NCI-H1930 (cell line): Measurements from ENCODE around the gene RIT2.

Experiments used
- DNase-seq, 2 experiments: peaks; one replicate each; lab custom pipeline; 2025; lab: John Stamatoyannopoulos, UW

The RIT2 gene

DNA sequence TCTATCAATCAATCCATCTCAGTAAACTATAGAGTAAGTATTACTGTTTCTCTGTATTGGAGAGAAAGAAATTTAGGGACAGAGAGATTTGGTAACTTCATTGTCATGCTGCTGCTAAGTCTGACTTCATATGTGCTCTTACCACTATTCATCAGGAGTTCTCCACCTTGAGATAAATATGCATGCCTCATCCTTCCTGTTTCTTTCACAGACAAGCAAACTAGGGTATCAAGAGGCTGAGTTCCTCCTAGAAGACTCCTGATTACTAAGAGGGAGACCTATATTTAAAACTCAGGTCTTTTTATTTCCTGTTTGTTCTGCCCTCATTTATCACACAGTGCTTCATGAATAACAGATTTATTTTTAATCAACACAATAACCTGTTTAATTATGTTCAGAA, 34.1 kb downstream of the RIT2 start:
- no peak for DNase-seq

DNA sequence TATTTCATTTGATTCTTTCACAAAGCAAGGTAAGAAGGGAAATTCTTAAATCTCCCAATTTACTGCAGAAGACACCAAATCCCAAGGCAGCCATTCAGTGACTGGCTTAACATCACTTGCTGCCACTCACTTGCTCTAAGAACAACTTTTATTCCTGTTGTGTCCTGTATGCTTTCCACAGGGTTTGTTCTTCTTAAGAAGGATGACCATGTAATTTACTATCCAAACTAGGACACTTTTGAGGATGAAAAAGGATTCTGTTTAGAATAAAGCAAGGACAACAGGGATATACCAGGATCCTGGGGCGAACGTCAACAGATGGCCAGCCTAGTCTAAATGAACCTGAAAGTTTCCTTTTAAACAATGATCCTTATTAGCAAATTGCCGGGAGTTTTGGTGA, 34.8 kb downstream of the RIT2 start:
- no peak for DNase-seq

DNA sequence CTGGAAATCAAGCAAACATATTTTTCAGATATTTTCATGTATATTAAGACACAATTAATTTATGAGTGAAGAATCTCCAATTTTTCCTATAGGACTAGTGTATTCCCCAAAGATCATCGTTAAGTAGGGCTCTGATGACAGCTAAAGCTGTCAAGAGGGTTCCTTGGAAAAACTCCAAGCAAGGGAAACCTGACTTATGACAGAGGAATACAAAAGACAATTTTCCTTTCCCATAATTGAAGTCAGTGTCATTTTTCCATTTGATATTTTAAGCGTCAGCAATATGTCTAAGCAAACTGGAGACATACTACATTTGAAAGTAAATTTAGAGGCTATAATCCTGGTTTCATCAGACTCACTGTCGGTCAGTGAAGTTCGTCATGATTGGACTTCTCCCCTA, 36.1 kb downstream of the RIT2 start:
- DNase-seq = no peak

DNA sequence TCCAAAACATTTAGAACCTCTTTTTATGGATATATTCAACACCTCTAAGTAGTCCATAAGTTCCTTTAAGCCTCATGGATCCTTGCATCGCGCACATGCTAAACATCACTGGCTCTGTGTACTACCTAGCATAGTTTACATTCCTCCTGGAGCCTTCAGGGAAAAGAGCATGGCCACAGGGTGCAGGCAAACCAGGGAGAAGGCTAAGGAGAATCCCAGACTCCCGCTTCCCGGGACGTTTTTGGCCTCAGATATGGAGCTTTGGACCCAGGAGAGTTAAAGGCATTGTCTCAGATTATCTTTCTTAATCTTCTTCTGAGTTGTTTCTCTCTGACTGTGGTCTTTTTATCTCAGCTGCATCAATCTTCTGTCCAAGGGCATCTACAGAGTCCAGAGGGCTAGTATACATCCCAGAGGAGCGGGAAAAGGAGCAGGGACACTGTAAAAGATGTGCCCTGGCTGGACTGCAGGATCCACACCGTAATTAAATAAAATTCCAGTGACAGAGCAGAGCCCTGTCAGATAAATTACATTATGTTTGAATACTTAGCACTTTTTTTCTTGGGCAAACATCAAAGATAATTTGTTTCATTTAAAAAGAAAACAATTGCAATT, 36.9 kb downstream of the RIT2 start:
- DNase-seq = peak in 1 of 2 experiments; percentile 11

DNA sequence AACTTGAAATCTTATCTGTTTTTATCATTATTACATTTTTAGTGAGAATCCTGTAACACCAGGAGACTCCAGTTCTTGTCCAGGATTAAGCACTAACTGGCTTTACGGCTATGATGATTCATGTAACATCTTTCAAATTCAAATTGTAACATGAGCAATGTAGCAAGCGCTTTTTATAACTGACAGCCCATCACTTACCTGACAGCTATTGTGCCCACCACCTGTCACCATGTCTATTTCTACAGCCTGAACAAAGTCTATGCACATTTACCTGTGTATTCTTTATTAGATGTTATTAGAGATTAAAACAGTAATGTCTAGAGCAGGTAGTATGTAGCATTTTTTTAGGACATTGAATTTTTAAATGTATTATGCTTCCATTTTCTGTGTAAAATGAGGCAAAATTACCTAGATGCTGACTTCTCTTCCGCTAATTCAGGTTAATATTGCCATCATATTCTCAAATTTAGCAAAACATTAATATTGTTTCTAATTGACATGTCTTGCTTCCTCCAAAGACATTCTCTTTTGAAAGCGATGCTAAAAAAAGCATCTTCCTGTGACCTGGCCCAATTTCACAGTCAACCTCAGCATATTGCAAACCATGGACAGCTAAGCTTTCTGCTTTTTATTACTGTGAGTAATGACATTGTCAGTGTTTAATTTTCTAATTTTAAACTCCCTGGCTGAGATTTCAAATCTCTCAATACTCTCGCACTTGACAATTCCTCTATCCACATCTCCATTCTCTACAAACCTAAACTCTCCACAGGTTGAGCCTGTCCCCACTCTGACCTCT, 37.8 kb downstream of the RIT2 start:
- DNase-seq = no peak

DNA sequence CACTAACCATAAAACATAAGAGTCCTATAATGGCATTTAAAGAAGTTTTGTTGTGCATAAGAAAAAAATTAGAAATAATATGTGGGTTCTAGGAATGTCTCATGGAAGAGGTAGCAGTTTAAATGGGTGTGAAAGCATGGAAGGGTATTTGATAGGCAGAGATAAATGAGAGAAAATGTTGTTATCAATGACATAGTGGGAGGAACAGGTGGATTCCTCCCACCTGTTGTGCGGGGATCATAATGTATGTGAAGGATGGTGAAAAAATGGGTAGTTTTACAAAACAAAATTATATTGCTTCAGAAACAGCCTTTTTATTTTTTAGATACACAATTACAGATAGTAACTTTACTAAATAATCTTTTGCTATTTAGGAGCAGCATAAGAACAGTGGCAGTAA, 41.7 kb downstream of the RIT2 start:
- no peak for DNase-seq

DNA sequence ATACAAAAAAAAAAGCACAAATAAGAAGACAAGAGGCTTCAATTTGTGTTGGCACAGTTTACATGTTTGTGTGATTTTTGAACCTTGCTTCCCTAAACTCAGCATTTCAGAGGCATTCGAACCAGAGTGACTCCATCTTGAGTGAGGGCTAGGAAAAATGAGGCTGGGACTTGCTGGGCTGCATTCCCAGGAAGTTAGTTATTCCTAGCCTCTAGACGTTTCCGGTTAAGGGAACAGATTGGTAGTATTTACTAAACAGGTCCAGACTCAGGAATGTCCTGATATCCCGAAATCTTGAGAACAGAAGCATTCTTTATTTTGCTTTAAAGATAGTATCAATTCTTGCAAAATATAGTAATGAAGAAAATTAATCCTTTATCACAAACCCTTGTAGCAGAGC, 46.7 kb downstream of the RIT2 start:
- no peak for DNase-seq

DNA sequence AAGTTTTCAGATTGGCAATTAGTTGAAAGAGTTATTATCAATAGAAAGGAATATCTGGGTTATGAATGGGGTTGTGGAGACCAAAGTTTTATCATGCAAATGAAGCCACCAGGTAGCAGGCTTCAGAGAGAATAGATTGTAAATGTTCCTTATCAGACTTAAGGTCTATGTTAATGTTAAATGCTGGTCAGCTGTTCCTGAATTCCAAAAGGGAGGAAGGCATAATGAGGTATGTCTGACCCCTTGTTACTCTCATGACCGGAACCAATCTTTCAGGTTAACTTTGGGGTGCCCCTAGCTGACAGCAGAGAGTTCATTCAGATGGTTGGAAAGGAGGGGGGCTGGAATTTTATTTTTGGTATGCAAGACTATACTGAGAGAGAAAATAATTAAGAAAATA, 47.9 kb downstream of the RIT2 start:
- no peak for DNase-seq

DNA sequence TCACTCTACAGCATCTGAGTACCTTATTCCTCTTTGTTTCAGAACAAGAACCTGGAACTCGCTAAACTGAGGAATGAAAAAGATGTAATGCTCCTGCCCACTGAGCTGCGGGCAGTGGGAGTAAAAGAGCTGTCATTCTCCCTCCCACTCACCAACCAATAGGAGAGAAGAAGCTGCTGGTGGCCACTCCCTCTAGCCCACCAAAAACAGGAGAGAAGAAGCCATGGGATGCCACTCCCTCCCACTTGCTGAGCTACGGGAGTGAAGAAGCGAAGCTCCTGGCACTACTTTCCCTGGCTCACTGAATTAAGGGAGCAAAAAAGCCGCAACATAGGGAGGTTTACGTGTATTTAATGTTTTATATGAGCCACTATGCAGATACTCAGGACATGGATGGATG, 53.7 kb downstream of the RIT2 start:
- DNase-seq = no peak

DNA sequence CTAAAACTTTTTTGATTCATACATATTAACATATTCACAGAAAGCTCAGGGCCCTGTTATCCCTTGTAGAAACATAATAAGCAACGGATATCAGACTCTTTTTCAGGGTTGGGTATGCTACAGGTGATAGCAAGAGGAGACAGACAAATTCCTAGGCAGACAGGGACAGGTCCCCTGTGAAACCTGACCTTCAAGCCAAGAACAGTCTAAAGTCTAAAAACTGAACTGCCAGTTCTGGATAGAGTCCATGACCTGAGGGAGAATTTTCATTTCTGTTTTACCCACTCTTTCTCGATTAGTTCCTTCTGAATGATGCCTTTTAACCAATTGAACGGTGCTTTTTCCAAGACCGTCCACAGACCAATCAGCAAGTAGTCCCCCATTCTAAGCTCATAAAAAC, 54.2 kb downstream of the RIT2 start:
- no peak for DNase-seq

DNA sequence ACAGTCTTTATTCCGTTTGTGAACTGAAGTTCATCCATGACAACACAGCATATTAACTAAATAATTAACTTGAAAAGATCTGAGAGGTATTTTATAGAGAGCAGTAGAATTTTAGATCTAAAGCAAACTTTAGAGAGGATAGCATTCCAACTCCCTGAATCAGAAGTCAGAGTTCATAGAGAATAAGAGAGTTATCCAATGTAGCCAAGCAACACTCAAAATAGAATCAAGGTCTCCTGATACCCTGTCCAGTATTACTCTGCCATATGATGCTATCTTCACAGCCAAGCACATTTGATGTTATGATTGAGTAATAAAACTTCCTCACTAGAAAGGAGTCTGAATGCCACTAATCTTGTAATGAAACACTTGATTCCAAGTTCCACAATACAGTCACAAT, 55.5 kb downstream of the RIT2 start:
- no peak for DNase-seq

DNA sequence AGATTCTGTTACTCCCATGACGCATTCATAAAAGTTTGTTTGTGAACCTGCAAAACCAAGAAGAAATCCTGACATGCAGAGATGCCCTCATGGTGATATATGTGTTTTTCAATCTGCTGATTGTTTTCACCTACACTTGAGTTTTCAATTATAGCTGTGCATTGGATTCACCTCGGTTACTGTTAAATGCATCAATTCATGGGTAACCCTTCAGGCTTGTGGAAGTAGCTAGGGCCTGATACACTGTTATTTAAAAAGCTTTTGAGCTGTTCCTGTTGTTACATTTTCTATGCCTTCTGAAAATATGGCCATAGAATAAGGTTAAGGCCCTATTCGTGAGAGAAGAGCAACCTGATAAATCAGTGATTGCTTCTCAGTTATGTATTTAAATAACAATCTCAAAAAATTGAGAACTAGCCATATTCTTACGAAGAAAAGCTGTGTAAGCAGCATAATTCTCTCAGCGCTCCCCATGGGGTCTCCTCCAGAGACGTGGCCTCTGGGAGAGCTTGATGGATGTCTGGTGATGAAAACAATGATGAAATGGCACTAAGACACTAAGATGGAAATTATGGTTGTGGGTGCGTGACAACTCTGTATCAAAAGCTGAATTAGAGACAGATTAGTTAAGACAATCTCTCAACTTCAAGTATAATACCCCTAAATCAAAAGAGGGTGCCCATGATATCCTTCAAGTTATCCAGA, 60.5 kb downstream of the RIT2 start:
- DNase-seq = no peak

DNA sequence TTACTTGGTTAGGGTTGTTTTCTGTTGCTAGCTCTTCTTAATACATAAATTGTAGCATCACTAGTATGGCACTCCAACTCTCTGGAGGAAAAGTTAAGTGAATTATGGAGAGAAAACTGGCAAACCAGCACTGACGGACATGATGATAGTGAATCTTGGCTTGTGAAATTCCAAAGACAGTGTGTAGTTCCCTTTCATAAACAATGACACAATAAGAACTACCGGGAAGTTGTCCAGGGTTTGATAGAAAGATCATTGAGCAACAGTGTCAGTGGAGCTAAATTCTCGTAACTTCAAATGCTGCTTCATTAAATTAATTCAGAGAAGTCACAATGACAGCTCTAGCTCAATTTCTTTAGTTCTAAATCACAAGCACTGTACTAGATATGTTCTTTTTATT, 66.5 kb downstream of the RIT2 start:
- DNase-seq = no peak

DNA sequence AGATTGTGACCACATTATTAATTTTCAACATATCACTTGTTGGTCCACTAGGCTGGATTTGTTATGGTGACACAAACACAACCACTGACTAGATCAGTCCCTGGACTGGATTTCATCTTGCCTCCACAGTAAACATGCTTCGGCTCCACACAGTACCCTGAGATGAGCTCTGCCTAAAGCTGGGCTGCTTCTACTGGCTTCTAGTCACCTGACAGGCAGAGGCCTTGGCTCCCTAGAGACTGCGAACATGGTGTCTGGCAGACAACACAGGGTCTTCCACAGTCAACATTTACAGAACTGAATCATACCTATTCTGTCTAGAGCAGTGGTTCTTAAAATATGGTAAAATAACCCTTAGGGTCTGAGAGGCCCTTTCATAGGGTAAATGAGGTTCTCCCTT, 69.2 kb downstream of the RIT2 start:
- DNase-seq = no peak

DNA sequence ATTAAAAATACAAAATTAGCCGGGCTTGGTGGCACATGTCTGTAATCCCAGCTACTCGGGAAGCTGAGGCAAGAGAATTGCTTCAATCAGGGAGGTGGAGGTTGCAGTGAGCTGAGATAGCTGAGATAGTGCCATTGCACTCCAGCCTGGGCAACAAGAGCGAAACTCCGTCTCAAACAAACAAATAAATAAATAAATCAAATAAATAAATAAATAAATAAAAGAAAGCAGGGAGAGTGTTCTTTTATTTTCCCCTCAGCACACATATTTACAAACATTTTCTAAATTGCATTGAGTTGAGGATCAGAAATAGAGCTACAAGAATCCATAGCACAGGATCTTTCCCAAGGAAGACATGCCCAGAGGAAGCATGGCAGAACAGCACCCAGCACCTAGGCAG, 71.9 kb downstream of the RIT2 start:
- DNase-seq = no peak

DNA sequence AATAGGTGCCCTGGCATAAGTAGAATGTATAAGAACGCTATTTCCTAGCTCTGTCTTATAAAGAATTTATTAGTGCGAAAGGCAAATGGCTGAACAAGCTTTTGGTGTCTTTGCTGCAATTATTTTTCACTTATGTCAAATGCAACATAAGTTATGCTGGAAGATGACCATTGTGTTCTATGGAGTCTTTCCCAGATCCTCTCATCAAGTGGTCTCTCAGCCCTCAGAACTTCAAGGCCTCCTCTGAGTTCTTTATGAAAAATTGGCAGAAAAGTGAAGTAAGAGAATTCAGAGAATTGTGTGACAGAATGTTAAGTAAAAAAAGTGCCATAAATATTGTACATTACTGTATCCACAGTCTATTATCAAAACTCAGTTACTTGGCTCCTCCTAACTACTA, 75.2 kb downstream of the RIT2 start:
- DNase-seq = no peak

DNA sequence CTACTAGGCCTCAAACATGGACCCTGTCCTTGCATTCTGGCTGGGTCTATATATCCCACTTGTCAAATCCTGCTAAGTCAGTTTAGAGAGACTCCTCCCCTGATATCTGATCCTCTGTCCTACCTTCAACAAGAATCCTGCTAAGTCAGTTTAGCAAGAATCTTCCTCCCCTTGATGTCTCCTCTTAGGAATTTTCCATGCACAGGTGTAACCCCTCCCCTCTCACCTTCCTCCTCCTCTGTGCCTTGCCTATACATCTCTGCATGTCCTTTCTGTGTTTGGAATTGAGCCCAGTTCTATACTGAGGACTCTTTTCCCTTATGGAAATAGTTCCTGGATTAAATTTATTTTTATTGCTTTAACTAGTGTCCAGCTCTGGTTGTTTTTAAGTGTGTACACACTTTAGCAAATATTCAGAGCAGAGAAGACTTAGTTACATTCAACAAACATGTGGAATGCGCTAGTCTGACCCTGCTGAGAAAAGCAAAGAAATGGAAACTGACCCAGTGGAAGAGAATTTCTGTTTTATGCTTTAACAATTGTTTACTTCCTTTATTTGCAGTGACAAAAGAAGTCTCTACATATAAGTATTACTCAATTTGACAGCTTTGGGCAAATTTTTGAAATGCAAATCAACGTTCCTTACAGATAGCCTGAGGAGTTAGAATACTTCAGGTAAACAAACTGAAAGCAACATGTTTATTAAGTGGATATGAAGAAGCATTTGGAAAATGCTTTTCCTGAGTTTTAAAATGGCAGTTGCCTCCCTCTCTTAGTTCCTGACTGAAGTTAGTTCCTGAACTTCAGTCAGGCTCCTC, 80.6 kb downstream of the RIT2 start:
- DNase-seq = no peak

DNA sequence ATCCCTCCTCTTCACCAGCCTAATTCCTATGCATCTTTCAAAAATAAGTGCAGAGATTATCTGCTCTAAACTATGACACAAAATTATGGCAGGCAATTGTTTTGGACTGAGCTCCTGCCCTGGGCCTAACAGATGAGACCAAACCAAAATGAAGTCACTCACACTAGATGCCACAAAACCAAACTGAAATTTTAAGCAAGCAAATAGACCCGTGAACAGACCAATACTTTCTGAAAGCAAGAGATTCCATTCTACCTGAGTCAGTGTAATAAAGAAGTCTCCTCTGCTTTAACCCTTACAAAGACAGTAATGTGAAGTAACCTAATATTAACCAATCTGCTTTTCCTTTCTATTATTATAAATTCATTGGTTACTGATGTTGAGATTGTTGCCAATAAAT, 84.3 kb downstream of the RIT2 start:
- no peak for DNase-seq

DNA sequence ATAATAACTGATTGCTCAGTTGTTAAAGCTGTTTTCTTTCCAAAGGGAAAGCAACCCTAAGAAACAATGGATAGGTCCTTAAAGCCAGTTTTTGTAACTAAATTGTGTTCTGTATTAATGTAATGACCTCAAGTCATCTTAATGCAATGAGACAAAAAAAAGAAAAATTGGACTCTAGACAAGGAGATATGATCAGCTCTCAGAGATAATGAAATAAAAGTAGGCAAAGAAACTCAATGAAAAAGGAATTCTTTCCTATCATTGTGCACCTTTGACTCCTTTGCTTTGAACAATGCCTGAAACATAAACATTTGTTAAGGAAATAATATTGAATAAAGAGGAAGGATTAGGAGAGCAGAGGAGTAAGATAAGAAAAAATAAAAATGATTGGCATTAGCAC, 86.1 kb downstream of the RIT2 start:
- DNase-seq = no peak

DNA sequence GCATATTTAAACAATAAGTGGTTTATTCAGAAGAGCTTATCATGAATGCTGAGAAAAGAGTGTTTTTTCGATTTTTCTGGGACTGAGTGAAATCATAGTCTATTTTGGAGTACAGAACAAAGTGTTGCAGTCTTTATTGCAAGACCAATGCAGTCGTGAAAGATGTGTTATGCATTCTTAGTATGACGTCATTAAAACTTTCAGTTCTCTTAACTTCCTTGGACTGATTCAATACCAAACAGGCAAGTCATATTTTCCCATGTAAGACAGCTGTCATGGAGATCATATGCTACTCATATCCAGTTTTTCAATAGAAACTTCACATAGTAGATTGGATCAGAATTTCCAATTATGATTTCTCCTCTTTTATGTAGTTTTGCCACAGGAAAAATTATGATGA, 92.6 kb downstream of the RIT2 start:
- DNase-seq = no peak

DNA sequence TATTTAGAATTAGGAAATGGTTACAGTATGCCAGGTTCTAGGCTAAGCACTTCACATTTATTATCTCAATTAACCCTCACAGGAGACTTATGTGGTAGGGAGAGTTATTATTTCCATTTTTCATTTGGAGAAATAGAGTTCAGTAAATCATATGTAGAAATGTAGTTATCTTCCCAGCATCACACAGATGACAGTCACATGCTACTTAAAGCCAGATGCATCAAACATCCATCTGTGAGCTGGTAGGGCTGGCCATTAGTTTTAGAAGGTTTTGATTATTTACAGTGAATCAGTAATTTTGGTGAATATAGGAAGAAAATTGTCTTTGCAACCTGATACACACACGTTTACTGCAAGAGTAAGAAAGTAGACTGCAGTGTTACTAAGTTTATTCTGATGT, 97.9 kb downstream of the RIT2 start:
- no peak for DNase-seq

DNA sequence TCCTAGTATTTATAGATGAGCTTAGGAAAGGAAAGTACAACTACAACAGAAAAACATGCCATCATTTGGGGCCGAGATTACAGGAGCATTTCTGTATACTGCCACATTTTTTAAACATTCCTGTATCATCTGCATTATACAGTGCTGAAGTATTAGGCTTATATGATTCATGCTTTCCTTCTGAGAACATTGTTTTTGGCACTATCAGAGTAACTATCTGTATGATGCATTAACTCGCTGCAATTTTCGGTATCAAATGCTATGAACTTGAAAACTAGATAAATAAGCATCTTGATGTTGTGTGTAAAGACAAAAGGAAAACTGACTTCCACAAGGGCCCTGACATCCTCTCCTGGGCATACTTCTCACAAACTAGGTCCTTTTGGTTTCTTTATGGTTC, 102.0 kb downstream of the RIT2 start:
- DNase-seq = no peak

DNA sequence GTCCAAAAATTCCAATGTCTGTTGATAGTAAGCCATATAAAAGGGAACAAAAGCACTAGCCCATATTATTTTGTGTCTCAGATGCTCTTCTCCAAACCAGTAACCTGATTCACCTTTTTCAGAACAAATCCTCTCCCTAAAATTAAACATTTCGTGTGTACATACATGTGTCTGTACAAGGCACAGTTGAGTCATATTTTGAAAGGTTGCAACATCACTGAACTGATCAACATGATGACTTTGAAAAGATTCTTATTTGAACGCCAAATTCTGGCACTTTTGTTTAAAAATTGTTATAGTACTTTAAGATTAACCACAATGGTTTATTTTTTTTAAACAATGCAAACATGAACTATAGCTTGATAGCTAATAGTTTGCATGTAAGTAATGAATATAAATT, 102.5 kb downstream of the RIT2 start:
- no peak for DNase-seq
